HG02885 (cell line): ENCODE measurements around the gene GNG7.
"Not testable (repeated sequence)": the region's sequence is repeated elsewhere in the genome, so short reads cannot be mapped to it uniquely, and the experiment has no call there.

Source experiments
- ATAC-seq: cut with Tn5 transposase; IDR thresholded peaks from one replicate; pipeline ENCODE4 v1.9.1; 2021; ENCODE audit warnings: mild to moderate bottlenecking; ENCODE audit not compliant: unreplicated experiment, poor library complexity

Gene GNG7

GRCh38 chr19:2679439-2679838 is 23.1 kb downstream of the GNG7 start:
- no peak for ATAC-seq

DNA sequence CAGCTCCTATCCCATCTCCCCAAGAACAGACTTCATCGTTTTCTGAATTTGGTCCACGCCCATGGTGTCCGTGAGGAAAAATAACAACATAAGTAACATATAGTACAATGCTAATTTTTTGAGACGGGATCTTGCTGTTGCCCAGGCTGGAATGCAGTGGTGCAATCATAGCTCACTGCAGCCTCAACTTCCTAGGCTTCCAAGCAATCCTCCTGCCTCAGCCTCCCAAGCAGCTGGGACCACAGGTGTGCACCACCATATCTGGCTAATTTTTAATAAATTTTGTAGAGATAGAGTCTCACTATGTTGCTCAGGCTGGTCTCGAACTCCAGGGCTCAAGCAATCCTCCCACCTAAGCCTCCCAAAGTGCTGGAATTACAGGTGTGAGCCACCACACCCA is 23.5 kb downstream of the GNG7 start:
- ATAC-seq = not testable (repeated sequence)

DNA sequence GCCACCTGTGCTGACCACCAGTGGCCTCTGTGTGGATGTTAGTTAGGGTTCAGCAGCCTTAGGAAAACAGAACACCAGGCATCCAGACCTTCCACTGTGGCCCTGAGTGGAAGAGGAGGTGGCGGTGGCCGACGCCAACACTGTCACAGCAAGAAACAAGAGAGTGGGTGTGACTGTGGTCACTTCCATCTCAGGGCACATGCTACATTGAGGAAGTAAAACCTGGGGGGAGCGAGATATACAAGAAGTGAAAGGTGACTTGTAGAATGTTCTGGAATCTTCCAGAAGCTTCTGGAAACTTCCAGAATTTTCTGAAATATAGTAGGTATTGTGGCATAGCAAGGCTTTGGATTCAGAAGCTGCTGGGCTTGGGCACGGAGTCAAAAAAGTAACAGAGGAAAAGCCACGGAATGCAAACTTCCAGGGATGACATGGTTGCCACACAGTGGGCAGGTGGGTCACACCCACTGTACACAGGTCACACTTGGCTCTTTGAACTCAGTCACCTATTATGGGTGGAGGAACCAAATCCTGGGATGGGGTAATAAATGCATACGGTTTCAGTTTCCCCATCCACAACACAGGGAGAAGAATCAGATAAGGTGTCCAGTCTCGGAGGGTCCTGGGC is 24.3 kb downstream of the GNG7 start:
- ATAC-seq = peak; percentile 70

DNA sequence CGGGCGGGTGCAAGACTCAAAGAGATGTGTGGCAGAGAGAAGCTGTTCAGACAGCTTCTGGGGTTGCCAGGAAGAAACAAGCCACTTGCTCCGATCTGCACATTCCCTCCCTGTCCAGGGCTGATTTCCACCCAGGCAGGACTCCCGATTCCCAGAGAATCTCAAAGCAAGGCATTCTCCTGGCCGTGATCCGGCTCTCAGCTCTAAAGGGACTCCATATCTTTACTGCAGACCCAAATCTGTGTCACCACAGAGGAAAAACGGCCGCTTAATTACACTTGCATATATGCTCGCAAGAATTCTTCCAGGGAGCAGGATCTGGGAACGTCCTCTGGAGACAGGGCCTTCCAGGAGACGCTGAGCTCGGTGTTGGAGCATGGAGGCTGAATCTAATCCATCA is 25.7 kb downstream of the GNG7 start:
- ATAC-seq = no peak

- ATAC-seq = no peak
Measured at GRCh38 chr19:2675892-2676291, 26.6 kb downstream of the GNG7 start.

- ATAC-seq = no peak
Measured at GRCh38 chr19:2670217-2670616, 32.3 kb downstream of the GNG7 start.

DNA sequence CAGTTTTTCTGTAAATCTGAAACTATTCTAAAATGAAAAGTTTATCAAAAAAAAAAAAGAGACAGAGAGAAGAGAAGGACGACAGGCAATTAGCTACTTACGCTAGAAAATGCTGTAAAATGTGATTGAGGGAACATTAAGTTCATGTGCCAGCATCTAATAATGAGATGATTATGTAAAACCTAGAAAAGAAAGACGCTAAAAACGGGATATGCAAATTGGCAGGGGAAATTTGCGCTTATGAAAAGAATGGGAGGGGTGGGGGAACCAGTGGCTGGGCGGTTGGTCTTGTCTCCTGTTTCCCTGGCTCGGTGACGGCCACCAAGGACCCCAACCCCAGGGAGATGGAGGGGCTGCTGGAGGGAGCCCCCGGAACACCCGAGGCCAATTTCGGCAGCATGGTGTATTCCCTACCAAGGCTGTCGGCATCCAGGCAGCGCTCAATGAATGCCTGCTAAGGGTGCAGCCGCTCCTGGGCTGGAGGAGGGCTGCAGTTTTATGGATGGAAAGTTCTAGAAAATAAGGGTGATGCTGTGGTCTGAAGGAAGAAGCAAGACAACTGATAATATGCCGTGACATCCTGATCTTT is 34.2 kb downstream of the GNG7 start:
- no peak for ATAC-seq

- not testable (repeated sequence) for ATAC-seq
Measured at GRCh38 chr19:2667349-2667748, 35.1 kb downstream of the GNG7 start.

DNA sequence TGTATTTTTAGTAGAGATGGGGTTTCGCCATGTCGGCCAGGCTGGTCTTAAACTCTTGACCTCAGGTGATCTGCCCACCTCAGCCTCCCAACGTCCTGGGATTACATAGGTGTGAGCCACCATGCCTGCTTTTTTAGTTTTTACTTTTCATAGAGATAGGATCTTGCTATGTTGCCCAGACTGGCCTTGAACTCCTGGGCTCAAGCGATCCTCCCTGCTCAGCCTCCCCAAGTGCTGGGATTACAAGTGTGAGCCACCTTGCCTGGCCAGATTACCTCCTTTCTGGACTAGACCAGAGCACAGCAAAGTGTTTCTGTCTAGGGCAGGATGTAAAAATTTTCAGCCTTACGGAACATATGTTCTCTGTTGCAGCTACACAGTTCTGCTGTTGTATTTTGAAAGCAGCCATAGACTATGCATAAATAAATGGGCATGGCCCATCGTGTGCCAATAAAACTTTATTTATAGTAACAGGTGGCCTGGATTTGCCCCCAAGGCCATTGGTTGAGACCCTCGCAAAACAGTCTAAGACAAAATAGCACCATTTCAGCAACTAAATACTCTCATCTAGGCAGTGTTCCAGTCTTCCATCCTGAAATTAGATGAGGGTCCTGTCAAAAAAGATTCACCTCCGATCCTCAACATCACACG is 36.0 kb downstream of the GNG7 start:
- ATAC-seq = no peak

DNA sequence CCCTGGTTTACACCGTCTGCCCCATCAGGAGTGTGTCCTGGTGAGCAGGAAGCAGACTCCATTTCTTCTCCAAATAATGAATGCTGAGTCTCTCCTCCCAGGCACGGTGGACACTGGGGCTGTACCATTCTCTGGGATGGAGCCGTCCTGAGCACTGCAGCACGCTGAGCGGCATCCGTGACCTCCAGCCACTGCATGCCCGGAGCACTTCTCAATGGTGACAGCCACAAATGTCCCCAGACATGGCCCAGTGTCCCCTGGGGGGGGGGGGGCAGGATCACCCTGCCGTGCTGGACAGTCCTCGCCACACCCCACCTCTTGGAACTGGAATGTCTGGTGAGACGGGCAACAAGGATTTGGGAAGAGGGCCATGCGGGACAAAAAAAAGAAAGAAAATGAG is 37.4 kb downstream of the GNG7 start:
- no peak for ATAC-seq

DNA sequence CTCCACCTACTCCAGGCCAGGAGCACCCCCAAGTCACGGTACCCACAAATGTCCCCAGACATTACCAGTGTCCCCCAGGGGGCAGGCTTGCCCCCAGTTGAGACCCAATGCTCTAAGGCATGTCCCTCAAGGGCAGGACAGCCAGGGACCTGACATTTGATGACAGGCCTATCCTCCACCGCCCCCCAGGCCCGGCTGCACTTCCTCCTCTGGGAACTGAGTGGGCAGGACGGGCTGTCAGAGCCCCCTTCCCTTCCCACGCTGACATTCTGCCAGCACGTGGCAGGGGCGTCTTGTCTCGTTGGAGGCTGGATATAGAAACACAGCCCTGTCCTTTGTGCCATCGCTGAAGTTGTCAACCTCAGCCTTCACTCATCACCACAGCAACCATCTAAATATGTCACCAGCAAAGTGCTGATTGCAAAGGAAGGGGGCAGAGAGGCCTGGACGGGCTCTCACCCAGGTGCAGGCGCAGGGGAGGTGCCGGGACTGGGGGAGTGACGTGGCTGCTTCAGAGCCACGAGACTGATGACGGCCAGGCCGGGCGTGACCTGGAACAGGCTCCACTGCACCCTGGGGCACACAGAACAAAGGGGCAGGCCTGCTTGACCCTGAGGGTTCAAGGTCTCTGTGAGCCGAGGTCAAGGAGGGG is 38.4 kb downstream of the GNG7 start:
- ATAC-seq = peak; percentile 69

- ATAC-seq = no peak
Measured at GRCh38 chr19:2661615-2662014, 40.9 kb downstream of the GNG7 start.

GRCh38 chr19:2659856-2660432 is 42.5 kb downstream of the GNG7 start:
- ATAC-seq = no peak

- no peak for ATAC-seq
Measured at GRCh38 chr19:2656533-2656932, 46.0 kb downstream of the GNG7 start.

DNA sequence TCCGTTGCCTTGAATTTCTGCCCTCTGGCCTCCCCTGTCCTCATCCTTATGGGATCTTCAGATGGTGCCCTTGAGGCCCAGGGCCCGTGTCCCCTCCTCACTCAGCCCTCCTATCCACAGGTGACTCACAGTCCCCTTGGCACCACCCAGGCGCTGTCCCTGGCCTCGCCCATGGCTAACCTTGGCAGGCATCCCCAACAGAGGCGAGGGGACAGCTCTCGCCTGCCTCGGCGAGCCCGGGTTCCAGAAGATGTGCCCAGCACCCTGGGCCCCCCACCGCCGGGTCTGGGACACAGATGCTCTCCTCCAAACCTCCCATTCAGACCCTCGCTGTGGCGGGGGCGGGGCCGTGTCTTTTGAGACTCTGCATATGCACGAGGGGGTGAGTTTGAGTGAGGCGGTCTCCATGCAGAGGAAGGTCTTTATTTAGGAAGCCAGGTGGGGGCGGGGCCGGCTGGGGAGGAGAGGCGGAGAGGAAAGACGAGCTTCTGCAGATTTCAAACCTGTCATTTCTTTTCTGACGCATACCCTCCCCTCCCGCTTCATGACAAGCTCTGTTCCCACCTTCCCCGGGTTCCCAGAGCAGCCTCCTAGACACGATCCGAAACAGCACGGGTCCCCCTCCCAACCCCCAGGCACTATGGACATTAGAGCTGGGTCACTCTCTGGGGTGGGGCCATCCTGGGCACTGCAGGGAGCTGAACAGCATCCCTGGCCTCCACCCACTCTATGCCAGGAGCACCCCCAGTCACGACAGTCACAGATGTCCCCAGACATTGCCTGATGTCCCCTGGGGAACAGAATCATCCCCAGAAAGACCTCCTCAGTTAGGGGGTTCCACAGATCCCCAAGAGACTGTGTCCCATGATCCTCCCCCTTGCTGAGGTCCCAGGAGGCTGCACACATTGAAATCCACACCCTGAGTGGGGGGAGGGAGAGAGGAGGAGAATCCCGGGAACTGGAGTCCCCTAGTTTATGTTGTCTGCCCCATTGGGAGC is 48.5 kb downstream of the GNG7 start:
- no peak for ATAC-seq

DNA sequence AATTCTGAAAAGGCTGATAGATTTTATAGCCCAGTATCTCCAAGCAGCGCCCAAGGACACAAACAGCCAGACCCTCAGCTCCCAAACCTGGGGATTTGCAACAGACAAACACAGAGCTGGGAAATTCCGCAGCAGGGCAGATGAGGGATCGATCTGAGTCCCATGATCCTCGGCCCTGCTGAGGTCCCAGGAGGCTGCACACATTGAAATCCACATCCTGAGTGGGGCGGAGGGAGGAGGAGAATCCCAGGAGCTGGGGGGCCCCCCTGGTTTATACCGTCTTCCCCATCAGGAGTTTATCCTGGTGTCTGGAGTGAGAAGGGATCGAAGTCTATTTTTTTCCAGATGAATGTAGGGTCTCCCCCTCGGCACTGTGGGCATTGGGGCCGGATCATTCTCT is 49.3 kb downstream of the GNG7 start:
- no peak for ATAC-seq

DNA sequence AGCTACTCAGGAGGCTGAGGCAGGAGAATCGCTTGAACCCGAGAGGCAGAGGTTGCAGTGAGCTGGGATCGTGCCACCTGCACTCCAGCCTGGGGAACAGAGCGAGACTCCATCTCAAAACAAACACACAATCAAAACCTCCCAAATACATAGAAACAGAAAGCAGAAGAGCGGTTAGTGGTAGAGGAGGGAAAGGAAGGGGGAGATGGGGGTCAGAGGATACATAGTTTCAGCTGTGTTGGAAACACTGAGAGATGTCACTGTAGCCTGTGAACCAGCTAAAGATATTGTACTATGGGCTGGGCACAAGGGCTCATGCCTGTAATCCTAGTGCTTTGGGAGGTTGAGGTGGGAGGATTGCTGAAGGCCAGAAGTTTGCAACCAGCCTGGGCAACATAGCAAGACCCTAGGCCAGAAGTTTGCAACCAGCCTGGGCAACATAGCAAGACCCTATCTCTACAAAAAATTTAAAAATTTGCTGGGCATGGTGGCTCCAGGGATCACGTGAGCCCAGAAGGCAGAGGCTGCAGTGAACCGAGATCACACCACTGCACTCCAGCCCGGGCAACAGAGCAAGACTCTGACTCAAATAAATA is 49.9 kb downstream of the GNG7 start:
- ATAC-seq = no peak

GRCh38 chr19:2651002-2651733 is 51.3 kb downstream of the GNG7 start:
- not testable (repeated sequence) for ATAC-seq

- no peak for ATAC-seq
Measured at GRCh38 chr19:2650515-2650914, 52.0 kb downstream of the GNG7 start.
